ENCODE data around the gene B3GNT7. TPM values are rescaled to one million over a fixed set of nuclear protein-coding genes. Genes with fewer than 3 reads are reported as not detected.
"Not testable (repeated sequence)": the region's sequence is repeated elsewhere in the genome, so short reads cannot be mapped to it uniquely, and the experiment has no call there.

The B3GNT7 gene
- total RNA-seq, 2 experiments from 2014 or later = not detected

DNA sequence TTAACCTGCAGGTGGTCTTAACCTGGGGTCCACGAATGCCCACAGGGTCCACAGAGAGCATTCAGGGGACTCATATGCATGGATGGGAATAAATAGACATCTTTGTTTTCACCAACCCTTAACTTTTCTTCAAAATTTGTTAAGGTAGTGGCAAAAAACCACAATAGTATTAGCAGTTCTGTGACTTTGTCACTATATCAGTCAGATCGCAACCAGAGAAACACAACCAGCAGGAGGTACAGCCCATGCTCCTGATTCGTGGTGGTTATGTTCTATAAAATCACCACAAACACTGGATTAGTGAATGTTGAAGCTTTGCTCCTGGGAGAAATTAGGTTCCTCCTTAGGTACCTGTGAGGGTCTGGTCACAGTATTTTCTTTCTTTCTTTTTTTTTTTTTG, 31.6 kb downstream of the B3GNT7 start:
- peaks cover 10% of the 10 kb centered on the region for H3K36me3 Mint-ChIP-seq
- H3K27ac Mint-ChIP-seq = no peak overlapping the region
- H3K4me3 Mint-ChIP-seq = no peak overlapping the region
- DNase-seq = no peak
- intact Hi-C loops (cut with micrococcal nuclease) = no loop called here
- CTCF ChIA-PET = no interaction called here
- peaks cover 21% of the 10 kb centered on the region for H3K9me3 Mint-ChIP-seq
- POLR2A ChIA-PET = no interaction called here
- H3K27me3 Mint-ChIP-seq = no peaks in the 10 kb centered on the region
- H3K4me1 Mint-ChIP-seq (ENCODE audit: low read depth) = peaks cover 17% of the 10 kb centered on the region

DNA sequence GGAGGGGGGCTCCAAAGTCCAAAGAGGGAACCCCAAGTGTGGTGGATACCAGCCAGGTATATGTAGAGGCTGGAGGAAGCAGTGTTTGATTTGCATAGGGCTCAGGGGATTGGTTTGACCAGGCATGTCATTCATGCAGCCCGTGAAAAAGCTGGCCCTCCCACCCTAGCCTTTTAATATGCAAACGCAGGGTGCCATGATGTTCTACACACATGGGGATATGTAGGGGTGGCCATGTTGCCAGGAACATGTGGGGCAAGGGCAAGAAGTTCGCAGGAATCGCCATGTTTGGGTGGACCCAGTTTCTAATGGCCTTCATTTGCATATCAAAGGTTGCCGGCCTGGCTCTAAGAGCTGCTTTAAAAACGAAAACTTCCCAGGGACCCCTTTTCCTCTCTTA, 33.6 kb downstream of the B3GNT7 start:
- POLR2A ChIA-PET = no interaction called here
- Mint-ChIP-seq H3K36me3 (peaks cover 10% of the 10 kb centered on the region), H3K4me1 (ENCODE audit: low read depth) (peaks cover 21% of the 10 kb centered on the region), H3K27ac (no peak overlapping the region), H3K27me3 (no peaks in the 10 kb centered on the region), H3K4me3 (no peak overlapping the region), H3K9me3 (peaks cover 21% of the 10 kb centered on the region)
- intact Hi-C loops (cut with micrococcal nuclease) = no loop called here
- CTCF ChIA-PET = no interaction called here
- no peak for DNase-seq

DNA sequence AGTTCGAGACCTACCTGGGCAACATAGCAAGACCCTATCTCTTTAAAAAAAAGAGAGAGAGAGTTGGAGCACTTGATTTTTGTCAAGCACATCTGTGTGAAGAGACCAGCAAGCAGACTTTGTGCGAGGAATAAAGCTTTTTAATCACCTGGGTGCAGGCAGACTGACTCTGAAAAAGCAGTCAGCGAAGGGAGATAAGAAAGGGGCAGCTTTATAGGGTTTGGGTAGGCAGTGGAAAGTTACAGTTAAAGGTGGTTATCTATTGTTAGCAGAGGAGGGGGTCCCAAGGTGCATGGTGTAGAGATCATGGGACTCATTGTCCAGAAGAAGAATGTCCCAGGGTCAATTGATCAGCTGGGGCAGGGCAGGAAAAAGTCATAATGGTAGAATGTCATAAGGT, 34.4 kb downstream of the B3GNT7 start:
- DNase-seq = no peak
- peaks cover 22% of the 10 kb centered on the region for H3K4me1 Mint-ChIP-seq (ENCODE audit: low read depth)
- ChIA-PET POLR2A (no interaction called here), CTCF (no interaction called here)
- peaks cover 10% of the 10 kb centered on the region for H3K36me3 Mint-ChIP-seq
- H3K9me3 Mint-ChIP-seq = peaks cover 21% of the 10 kb centered on the region
- H3K4me3 Mint-ChIP-seq = no peak overlapping the region
- intact Hi-C loops (cut with micrococcal nuclease) = no loop called here
- no peaks in the 10 kb centered on the region for H3K27me3 Mint-ChIP-seq
- H3K27ac Mint-ChIP-seq = no peak overlapping the region

DNA sequence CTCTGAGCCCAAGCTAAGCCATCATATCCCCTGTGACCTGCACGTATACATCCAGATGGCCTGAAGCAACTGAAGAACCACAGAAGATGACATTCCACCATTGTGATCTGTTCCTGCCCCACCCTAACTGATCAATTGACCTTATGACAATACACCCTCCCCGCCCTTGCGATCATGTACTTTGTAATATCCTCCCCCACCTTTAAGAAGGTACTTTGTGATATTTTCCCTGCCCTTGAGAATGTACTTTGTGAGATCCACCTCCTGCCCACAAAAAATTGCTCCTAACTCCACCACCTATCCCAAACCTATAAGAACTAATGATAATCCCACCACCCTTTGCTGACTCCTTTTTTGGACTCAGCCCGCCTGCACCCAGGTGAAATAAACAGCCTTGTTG, 34.9 kb downstream of the B3GNT7 start:
- POLR2A ChIA-PET; intact Hi-C loops (cut with micrococcal nuclease); H3K27ac Mint-ChIP-seq; H3K27me3 Mint-ChIP-seq; H3K4me3 Mint-ChIP-seq; DNase-seq: not testable (repeated sequence)
- Mint-ChIP-seq H3K4me1 (ENCODE audit: low read depth) (peaks cover 22% of the 10 kb centered on the region), H3K36me3 (peaks cover 10% of the 10 kb centered on the region), H3K9me3 (peaks cover 21% of the 10 kb centered on the region)
- CTCF ChIA-PET = interaction anchor here (1.1 kb wide), 1 partner anchor 283 kb away, joined by 3 read pairs; no protein-coding TSS in a partner anchor

DNA sequence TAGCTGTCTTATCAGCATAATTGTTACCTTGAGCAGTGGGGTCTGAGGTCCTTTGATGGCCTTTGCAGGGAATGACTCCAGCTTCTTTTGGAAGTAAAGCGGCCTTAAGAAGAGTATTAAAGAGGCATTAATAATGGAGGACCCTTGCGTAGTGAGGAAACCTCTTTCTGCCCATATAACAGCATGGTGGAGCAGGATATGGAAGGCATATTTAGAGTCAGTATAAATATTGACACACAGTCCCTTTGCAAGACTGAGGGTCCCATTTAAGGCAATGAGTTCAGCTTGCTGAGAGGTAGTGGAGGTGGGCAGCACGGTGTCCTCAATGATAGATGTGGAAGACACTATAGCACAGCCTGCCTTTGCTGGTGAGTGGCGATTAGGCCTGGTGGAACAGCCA, 36.1 kb downstream of the B3GNT7 start:
- Mint-ChIP-seq H3K27me3 (no peaks in the 10 kb centered on the region), H3K4me3 (no peak overlapping the region), H3K36me3 (peaks cover 10% of the 10 kb centered on the region), H3K4me1 (ENCODE audit: low read depth) (peaks cover 10% of the 10 kb centered on the region), H3K9me3 (peaks cover 21% of the 10 kb centered on the region), H3K27ac (no peak overlapping the region)
- DNase-seq = no peak
- intact Hi-C loops (cut with micrococcal nuclease) = no loop called here
- ChIA-PET POLR2A (no interaction called here), CTCF (interaction anchor here (1.1 kb wide), 1 partner anchor 284 kb away, joined by 3 read pairs; no protein-coding TSS in a partner anchor)

- intact Hi-C loops (cut with micrococcal nuclease) = no loop called here
- Mint-ChIP-seq H3K9me3 (peaks cover 21% of the 10 kb centered on the region), H3K27me3 (no peaks in the 10 kb centered on the region), H3K36me3 (peaks cover 10% of the 10 kb centered on the region), H3K4me3 (no peak overlapping the region), H3K4me1 (ENCODE audit: low read depth) (peaks cover 5% of the 10 kb centered on the region), H3K27ac (no peak overlapping the region)
- ChIA-PET CTCF (no interaction called here), POLR2A (no interaction called here)
- no peak for DNase-seq
Observed at GRCh38 chr2:231433990-231434389, 38.5 kb downstream of the B3GNT7 start.

DNA sequence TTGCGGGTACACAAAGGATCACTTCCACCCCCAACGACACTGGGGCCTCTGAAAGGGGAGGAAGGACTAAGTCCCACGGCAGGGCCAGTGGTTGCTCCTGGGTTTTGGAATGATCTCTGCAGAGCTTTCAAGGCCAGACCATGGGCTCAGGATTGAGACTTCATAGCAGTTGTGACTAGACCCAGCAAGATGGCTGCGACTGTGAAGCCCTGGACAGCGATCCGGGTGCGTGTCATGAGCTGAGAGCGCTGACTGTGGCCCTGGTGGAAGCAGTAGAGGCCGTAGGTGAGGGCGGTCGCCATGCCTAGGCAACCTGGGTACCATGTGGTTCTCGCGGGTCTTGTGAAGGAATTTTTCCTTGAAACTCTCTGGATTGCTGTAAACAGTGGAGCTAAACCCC, 41.4 kb downstream of the B3GNT7 start:
- no peak for DNase-seq
- peaks cover 2% of the 10 kb centered on the region for H3K9me3 Mint-ChIP-seq
- intact Hi-C loops (cut with micrococcal nuclease) = no loop called here
- H3K36me3 Mint-ChIP-seq = peaks cover under 1% of the 10 kb centered on the region
- peaks cover 5% of the 10 kb centered on the region for H3K4me1 Mint-ChIP-seq (ENCODE audit: low read depth)
- H3K4me3 Mint-ChIP-seq = no peak overlapping the region
- no peaks in the 10 kb centered on the region for H3K27me3 Mint-ChIP-seq
- POLR2A ChIA-PET = no interaction called here
- no peak overlapping the region for H3K27ac Mint-ChIP-seq
- CTCF ChIA-PET = interaction anchor here (1.0 kb wide), 1 partner anchor 209 kb away, joined by 3 read pairs; no protein-coding TSS in a partner anchor

- intact Hi-C loops (cut with micrococcal nuclease) = no loop called here
- ChIA-PET POLR2A (interaction anchor here (0.7 kb wide), 1 partner anchor 9 kb away, joined by 3 read pairs; no protein-coding TSS in a partner anchor), CTCF (no interaction called here)
- Mint-ChIP-seq H3K4me1 (ENCODE audit: low read depth) (peaks cover 6% of the 10 kb centered on the region), H3K9me3 (no peaks in the 10 kb centered on the region), H3K27me3 (no peaks in the 10 kb centered on the region), H3K36me3 (peaks cover 17% of the 10 kb centered on the region), H3K27ac (no peak overlapping the region), H3K4me3 (no peak overlapping the region)
- no peak for DNase-seq
Observed at GRCh38 chr2:231449503-231450054, 54.1 kb downstream of the B3GNT7 start.

DNA sequence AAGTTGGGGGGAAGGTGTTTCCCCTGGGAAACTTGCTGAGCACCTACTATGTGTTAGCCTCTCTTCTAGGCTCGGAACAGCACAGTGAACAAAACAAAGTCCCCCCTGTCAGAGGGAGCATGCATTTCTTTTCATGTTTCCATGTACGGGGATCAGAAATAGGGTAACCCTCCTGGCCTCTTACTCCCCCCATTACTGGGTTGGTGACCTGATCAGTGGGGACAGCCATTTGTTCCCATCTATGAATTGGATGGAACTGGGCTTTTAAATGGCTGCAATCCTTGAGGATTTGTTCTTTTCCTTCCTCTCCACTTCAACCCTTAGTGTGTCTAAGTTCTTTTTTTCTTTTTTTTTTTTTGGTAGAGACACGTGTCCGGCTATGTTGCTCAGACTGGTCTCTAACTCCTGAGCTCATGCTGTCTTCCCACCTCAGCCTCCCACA, 55.1 kb downstream of the B3GNT7 start:
- CTCF ChIA-PET = interaction anchor here (1.7 to 3.1 kb wide), 2 partner anchors 38 to 347 kb away, joined by 7 to 25 read pairs; no protein-coding TSS in a partner anchor
- H3K36me3 Mint-ChIP-seq = peaks cover 25% of the 10 kb centered on the region
- H3K4me3 Mint-ChIP-seq = no peak overlapping the region
- POLR2A ChIA-PET = interaction anchor here (7.2 kb wide), 1 partner anchor 14 kb away, joined by 88 read pairs; the partner anchor contains the start of gene NCL
- no peaks in the 10 kb centered on the region for H3K9me3 Mint-ChIP-seq
- no peaks in the 10 kb centered on the region for H3K27me3 Mint-ChIP-seq
- no peak for DNase-seq
- peaks cover 6% of the 10 kb centered on the region for H3K4me1 Mint-ChIP-seq (ENCODE audit: low read depth)
- intact Hi-C loops (cut with micrococcal nuclease) = no loop called here
- no peak overlapping the region for H3K27ac Mint-ChIP-seq

Small RNA genes lying within 50 kb of the gene (microRNA-seq; reads per million reads assigned to microRNA genes)
- gene MIR4777 (ENCODE audit: borderline microRNAs expressed, borderline number of aligned reads, borderline replicate concordance) = not detected

Other genes with a start within 250 kb of the B3GNT7 start
- 1 to 10 TPM; 3.0 TPM for gene ARMC9, start 197.1 kb upstream of the B3GNT7 start, total RNA-seq
- gene NCL, start 68.8 kb downstream of the B3GNT7 start, total RNA-seq = 100 to 1,000 TPM; 902 to 918 TPM
- under 1 TPM in 1 of 2 experiments, not detected in 1; 0.07 TPM for gene NMUR1, start 134.7 kb downstream of the B3GNT7 start, total RNA-seq
- not detected for gene TEX44, start 197.2 kb downstream of the B3GNT7 start, total RNA-seq

Data from activated CD4-positive, alpha-beta memory T cell treated with anti-CD3 and anti-CD28 coated beads for 36 hours (primary cell).